Karpas-422 (cell line): ENCODE data around the gene MYOF. TPM values are rescaled to one million over a fixed set of nuclear protein-coding genes. Genes with fewer than 3 reads are reported as not detected.
A peak's percentile ranks its signal among the peaks of the same experiment; 100 is the strongest.

Source experiments
- DNase-seq: peaks from one replicate; pipeline ENCODE4 v3.0.0-alpha.2; 2015
- H2AFZ ChIP-seq: fragments of 200-600 bp; sonication (generic); 2 replicates; pipeline ENCODE4 v1.6.1; 2014; ENCODE audit warnings: antibody characterized with exemption, low read length, mixed read lengths
- H3K27ac ChIP-seq: fragments of 200-600 bp; sonication (generic); 2 replicates; pipeline ENCODE4 v1.5.1; 2014; ENCODE audit warnings: mild to moderate bottlenecking, low read length, moderate library complexity
- H3K27me3 ChIP-seq: fragments of 200-600 bp; sonication (generic); 2 replicates; pipeline ENCODE4 v1.6.1; 2014; ENCODE audit warnings: low read length, mixed read lengths
- H3K36me3 ChIP-seq: fragments of 200-600 bp; sonication (generic); 2 replicates; pipeline ENCODE4 v1.6.1; 2014; ENCODE audit warnings: low read length, mixed read lengths; ENCODE audit not compliant: insufficient read depth
- H3K4me1 ChIP-seq: fragments of 200-600 bp; sonication (generic); 2 replicates; pipeline ENCODE4 v1.6.1; 2014; ENCODE audit warnings: mild to moderate bottlenecking, low read length, mixed read lengths
- H3K4me2 ChIP-seq: fragments of 200-600 bp; sonication (generic); 2 replicates; pipeline ENCODE4 v1.6.1; 2014; ENCODE audit warnings: low read length, low read depth, mild to moderate bottlenecking; ENCODE audit not compliant: poor library complexity, severe bottlenecking
- H3K4me3 ChIP-seq: fragments of 200-600 bp; sonication (generic); 2 replicates; pipeline ENCODE4 v1.5.1; 2014; ENCODE audit warnings: mild to moderate bottlenecking, antibody characterized with exemption, low read length, mixed read lengths
- H3K79me2 ChIP-seq: fragments of 200-600 bp; sonication (generic); 2 replicates; pipeline ENCODE4 v1.6.1; 2014; ENCODE audit warnings: mild to moderate bottlenecking, low read length, mixed read lengths
- H3K9ac ChIP-seq: fragments of 200-600 bp; sonication (generic); 2 replicates; pipeline ENCODE4 v1.6.0; 2014; ENCODE audit warnings: low read length
- H3K9me2 ChIP-seq: fragments of 200-600 bp; sonication (generic), shearing (Covaris generic); replicated peaks from 2 replicates; pipeline ENCODE4 v1.6.0; 2014; ENCODE audit warnings: mild to moderate bottlenecking, low read length, moderate library complexity; ENCODE audit not compliant: insufficient read depth
- H3K9me3 ChIP-seq: fragments of 300-700, 200-600 bp; sonication (generic); 2 replicates; pipeline ENCODE4 v1.6.1; 2014; ENCODE audit warnings: low read length, mixed read lengths
- H4K20me1 ChIP-seq: fragments of 200-600 bp; sonication (generic); 2 replicates; pipeline ENCODE4 v1.6.1; 2014; ENCODE audit warnings: mild to moderate bottlenecking, antibody characterized with exemption, low read length, low read depth; ENCODE audit not compliant: insufficient read depth
- total RNA-seq: library from RNA; depleted of rRNA; stranded (reverse); fragments of >200 nt; shearing (Covaris generic); gene quantifications from 2 replicates; pipeline ENCODE4 v1.2.3, GENCODE V29; 2014; ENCODE audit warnings: low replicate concordance; rRNA removed

The MYOF gene
- 8.1 and 9.2 TPM in 2 replicates for total RNA-seq

- Histone ChIP-seq H3K9me3 (no peaks in the 10 kb centered on the region), H3K36me3 (no peaks in the 10 kb centered on the region), H3K27me3 (no peaks in the 10 kb centered on the region), H3K4me2 (peak within 1 kb of the TSS; percentile 82), H3K4me3 (peak within 1 kb of the TSS; percentile 67), H2AFZ (peak within 1 kb of the TSS; percentile 73), H3K4me1 (peaks cover 22% of the 10 kb centered on the region), H3K27ac (peak within 1 kb of the TSS; percentile 45), H3K9ac (peak within 1 kb of the TSS; percentile 64), H4K20me1 (no peaks in the 10 kb centered on the region), H3K9me2 (no peaks in the 10 kb centered on the region), H3K79me2 (no peaks in the 10 kb centered on the region)
- peak; percentile 80 for DNase-seq
Observed at GRCh38 chr10:93482145-93482834, at the start of gene MYOF. Gene MYOF, minus strand, starts transcription at chr10:93482334. Its CDS starts 140 bp downstream, at chr10:93482194.

GRCh38 chr10:93518531-93518930, 36.4 kb upstream of the MYOF start:
- Histone ChIP-seq H4K20me1 (no peaks in the 10 kb centered on the region), H3K4me3 (no peak overlapping the region), H3K4me2 (no peak overlapping the region), H3K36me3 (peaks cover 27% of the 10 kb centered on the region), H3K9ac (no peak overlapping the region), H3K27me3 (no peaks in the 10 kb centered on the region), H3K4me1 (peaks cover 36% of the 10 kb centered on the region), H2AFZ (no peak overlapping the region), H3K79me2 (no peaks in the 10 kb centered on the region), H3K9me3 (no peaks in the 10 kb centered on the region), H3K9me2 (no peaks in the 10 kb centered on the region), H3K27ac (no peak overlapping the region)
- no peak for DNase-seq

- Histone ChIP-seq H3K9ac (peak overlapping the region; percentile 53), H3K27me3 (no peaks in the 10 kb centered on the region), H3K4me2 (peak overlapping the region; percentile 84), H3K27ac (peak overlapping the region; percentile 99), H3K4me1 (peaks cover 45% of the 10 kb centered on the region), H3K4me3 (peak overlapping the region; percentile 51), H3K79me2 (no peaks in the 10 kb centered on the region), H2AFZ (no peak overlapping the region), H3K9me3 (no peaks in the 10 kb centered on the region), H3K9me2 (no peaks in the 10 kb centered on the region), H4K20me1 (no peaks in the 10 kb centered on the region), H3K36me3 (peaks cover 27% of the 10 kb centered on the region)
- peak; percentile 68 for DNase-seq
Observed at GRCh38 chr10:93516006-93516380, 33.9 kb upstream of the MYOF start.

GRCh38 chr10:93515071-93516005, 33.2 kb upstream of the MYOF start:
- Histone ChIP-seq H2AFZ (no peak overlapping the region), H3K9me3 (no peaks in the 10 kb centered on the region), H3K27me3 (no peaks in the 10 kb centered on the region), H3K27ac (peak overlapping the region; percentile 99), H3K36me3 (peaks cover 27% of the 10 kb centered on the region), H4K20me1 (no peaks in the 10 kb centered on the region), H3K4me3 (peak overlapping the region; percentile 51), H3K4me2 (peak overlapping the region; percentile 84), H3K79me2 (no peaks in the 10 kb centered on the region), H3K4me1 (peaks cover 45% of the 10 kb centered on the region), H3K9me2 (no peaks in the 10 kb centered on the region), H3K9ac (peak overlapping the region; percentile 53)
- DNase-seq, result peak; percentile 58

- DNase-seq, result no peak
- Histone ChIP-seq H3K9me3 (no peaks in the 10 kb centered on the region), H3K4me3 (no peak overlapping the region), H3K36me3 (peaks cover 23% of the 10 kb centered on the region), H3K27me3 (no peaks in the 10 kb centered on the region), H3K4me2 (peak overlapping the region; percentile 84), H2AFZ (no peak overlapping the region), H3K9ac (0 out of 2 replicates have a peak overlapping the region, but pooled peaks have one; percentile 4), H4K20me1 (no peaks in the 10 kb centered on the region), H3K9me2 (no peaks in the 10 kb centered on the region), H3K79me2 (no peaks in the 10 kb centered on the region), H3K27ac (peak overlapping the region; percentile 99), H3K4me1 (peaks cover 45% of the 10 kb centered on the region)
Observed at GRCh38 chr10:93514521-93514920, 32.4 kb upstream of the MYOF start.

- Histone ChIP-seq H3K9ac (no peak overlapping the region), H3K36me3 (peaks cover 13% of the 10 kb centered on the region), H3K4me2 (no peak overlapping the region), H3K4me1 (peaks cover 45% of the 10 kb centered on the region), H3K9me3 (no peaks in the 10 kb centered on the region), H3K79me2 (no peaks in the 10 kb centered on the region), H3K9me2 (no peaks in the 10 kb centered on the region), H3K27me3 (no peaks in the 10 kb centered on the region), H4K20me1 (no peaks in the 10 kb centered on the region), H2AFZ (no peak overlapping the region), H3K27ac (peak overlapping the region; percentile 40), H3K4me3 (no peak overlapping the region)
- DNase-seq, result no peak
Observed at GRCh38 chr10:93513091-93513490, 31.0 kb upstream of the MYOF start.

GRCh38 chr10:93512565-93512964, 30.4 kb upstream of the MYOF start:
- no peaks in the 10 kb centered on the region for H3K27me3 ChIP-seq
- DNase-seq, result no peak
- H4K20me1 ChIP-seq, result no peaks in the 10 kb centered on the region
- H3K27ac ChIP-seq, result peak overlapping the region; percentile 40
- H3K4me3 ChIP-seq, result no peak overlapping the region
- H3K9me3 ChIP-seq, result no peaks in the 10 kb centered on the region
- no peak overlapping the region for H2AFZ ChIP-seq
- H3K9ac ChIP-seq, result no peak overlapping the region
- peaks cover 45% of the 10 kb centered on the region for H3K4me1 ChIP-seq
- H3K36me3 ChIP-seq, result peaks cover 11% of the 10 kb centered on the region
- H3K9me2 ChIP-seq, result no peaks in the 10 kb centered on the region
- no peak overlapping the region for H3K4me2 ChIP-seq
- no peaks in the 10 kb centered on the region for H3K79me2 ChIP-seq

GRCh38 chr10:93509816-93510215, 27.7 kb upstream of the MYOF start:
- no peaks in the 10 kb centered on the region for H3K27me3 ChIP-seq
- no peak overlapping the region for H3K4me3 ChIP-seq
- no peaks in the 10 kb centered on the region for H3K9me3 ChIP-seq
- no peaks in the 10 kb centered on the region for H4K20me1 ChIP-seq
- H3K4me2 ChIP-seq, result no peak overlapping the region
- no peaks in the 10 kb centered on the region for H3K79me2 ChIP-seq
- H3K4me1 ChIP-seq, result peaks cover 23% of the 10 kb centered on the region
- DNase-seq, result no peak
- H3K27ac ChIP-seq, result no peak overlapping the region
- no peaks in the 10 kb centered on the region for H3K9me2 ChIP-seq
- no peaks in the 10 kb centered on the region for H3K36me3 ChIP-seq
- no peak overlapping the region for H3K9ac ChIP-seq
- no peak overlapping the region for H2AFZ ChIP-seq
